Smooth muscle cell of bladder (primary cell): ENCODE results near the gene CDC40. TPM values are rescaled to one million over a fixed set of nuclear protein-coding genes. Genes with fewer than 3 reads are reported as not detected.

Experiments
- total RNA-seq: library from RNA; depleted of rRNA; stranded (reverse); fragments of >200 nt; gene quantifications from 2 replicates; pipeline ENCODE4 v1.2.3, GENCODE V29; 2014

The CDC40 gene
- total RNA-seq = 18.2 and 22.2 TPM in 2 replicates

DNA sequence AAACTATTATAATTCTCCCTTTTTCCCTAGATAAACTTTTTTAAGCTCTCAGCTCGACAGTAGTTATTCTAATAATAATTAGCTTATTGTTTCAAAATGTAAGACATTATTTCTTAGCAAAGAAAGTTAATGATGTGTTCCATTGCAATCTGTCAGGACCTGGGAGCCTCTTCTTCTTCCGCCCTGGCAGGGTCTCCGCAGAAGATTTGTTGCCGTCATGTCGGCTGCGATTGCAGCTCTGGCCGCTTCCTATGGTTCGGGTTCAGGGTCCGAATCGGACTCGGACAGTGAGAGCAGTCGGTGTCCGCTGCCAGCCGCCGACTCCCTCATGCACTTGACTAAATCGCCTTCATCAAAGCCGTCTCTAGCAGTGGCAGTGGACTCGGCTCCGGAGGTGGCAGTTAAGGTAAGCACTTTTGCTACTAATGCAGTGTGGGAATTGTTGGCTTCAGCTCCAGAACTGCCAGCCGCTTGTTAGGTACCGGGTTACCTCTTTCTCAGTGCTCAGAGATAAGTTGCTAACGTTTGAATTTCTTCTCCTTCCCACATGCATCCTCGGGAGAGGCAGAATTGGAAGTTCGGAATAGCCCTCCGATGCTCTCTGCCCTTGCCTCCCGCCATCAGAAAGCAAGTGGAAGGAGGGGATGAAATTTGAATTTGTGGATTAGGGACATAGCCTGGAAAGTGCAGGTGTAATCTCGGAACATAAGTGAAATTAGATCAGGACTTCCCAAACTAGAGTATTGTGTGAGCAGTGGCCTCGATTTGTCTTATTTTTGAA, at the start of gene CDC40:
CDC40 (plus strand) TSS at position 200 of the 781 bp plus-strand sequence; CDS start at position 218, 18 bp downstream.

DNA sequence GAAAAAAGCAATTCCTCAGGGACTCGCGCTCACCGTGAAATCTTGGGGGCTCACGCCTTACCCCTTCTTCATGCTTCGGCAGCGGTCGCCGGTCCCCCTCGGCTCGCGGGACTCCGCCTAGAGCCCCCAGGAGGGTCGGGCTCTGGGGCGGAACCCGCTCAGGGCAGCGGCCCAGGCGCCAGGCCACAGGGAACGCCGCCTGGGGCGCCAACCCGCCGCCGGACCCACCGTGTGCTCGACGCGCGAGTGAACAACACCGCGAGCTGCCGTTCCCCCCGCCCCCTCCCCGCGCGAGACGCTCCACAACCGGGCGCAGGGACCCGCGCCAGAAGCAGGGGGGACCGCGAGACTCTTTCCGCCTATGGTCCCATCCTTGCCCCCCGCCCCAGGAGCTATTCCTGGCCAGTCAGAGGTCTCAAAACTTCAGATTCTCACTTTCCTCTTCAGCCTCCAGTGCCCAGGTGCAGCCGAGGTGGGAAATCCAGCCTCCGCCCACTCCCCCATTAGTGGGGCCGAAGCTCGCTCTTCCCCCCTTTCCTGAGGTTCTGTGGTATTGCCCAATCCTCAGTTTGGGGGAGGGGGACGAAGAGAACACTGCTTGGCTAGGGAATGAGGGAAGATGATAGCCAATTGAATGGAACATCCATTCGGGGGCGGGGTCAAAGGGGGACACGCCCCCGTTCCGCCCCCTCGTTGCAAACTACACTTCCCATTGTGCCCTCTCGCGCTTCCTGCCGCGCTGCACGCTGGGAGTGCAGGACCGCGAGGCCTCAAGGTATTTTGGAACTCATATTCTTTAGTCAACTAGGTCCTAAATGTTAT, 610 bp upstream of the CDC40 start, which contains the start of gene WASF1:
WASF1 (minus strand) TSS at position 265 of the 822 bp plus-strand sequence. CDS start 52,069 bp downstream, outside the sequence.

Other genes with a start within 250 kb of the CDC40 start
- not detected in 2 replicates for gene GPR6, start 202.1 kb upstream of the CDC40 start, total RNA-seq
- 5.8 and 6.5 TPM in 2 replicates for gene WASF1, start 757 bp upstream of the CDC40 start, total RNA-seq
- 0.43 and 1.2 TPM in 2 replicates for gene METTL24, start 177.9 kb downstream of the CDC40 start, total RNA-seq
- 1.2 and 1.3 TPM in 2 replicates for gene DDO, start 235.1 kb downstream of the CDC40 start, total RNA-seq